M059J (cell line): ENCODE data around the gene MX2. TPM values are rescaled to one million over a fixed set of nuclear protein-coding genes. Genes with fewer than 3 reads are reported as not detected.
"Not testable (repeated sequence)": the region's sequence is repeated elsewhere in the genome, so short reads cannot be mapped to it uniquely, and the experiment has no call there.

Source experiments
- DNase-seq: peaks from one replicate; pipeline ENCODE4 v3.0.0-alpha.2; 2012; ENCODE audit warnings: low read depth
- total RNA-seq: library from RNA; depleted of rRNA; stranded (reverse); fragments of >200 nt; shearing (Covaris generic); gene quantifications from 2 replicates; pipeline ENCODE4 v1.2.3, GENCODE V29; 2014; rRNA removed

The MX2 gene
- total RNA-seq = 346 and 370 TPM in 2 replicates

GRCh38 chr21:41361786-41362604 is at the start of gene MX2:
Gene MX2 (plus strand): TSS chr21:41362027. CDS start chr21:41376907, 14,880 bp downstream.
- peak; percentile 96 for DNase-seq

GRCh38 chr21:41313285-41314164 is 48.3 kb upstream of the MX2 start:
- not testable (repeated sequence) for DNase-seq

DNA sequence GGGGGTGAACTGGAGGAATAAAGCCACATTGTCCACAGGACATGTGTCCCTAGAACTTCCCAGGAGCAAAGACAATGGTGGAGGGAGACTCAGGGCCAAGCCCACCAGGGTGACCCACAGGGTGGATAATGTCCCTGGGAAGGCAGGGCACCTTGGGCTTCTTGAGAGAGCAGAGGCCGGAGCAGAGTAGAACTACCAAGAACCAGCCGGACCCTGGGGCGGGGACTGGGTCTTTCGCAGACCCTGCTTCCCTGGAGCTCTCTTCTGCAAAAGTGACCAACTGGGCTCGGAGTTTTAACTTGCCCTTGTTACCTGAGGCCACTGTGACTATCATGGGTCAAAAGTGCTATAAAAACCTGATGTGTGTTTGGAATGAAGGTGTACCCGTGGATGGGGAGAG is 46.1 kb upstream of the MX2 start:
- DNase-seq = no peak

DNA sequence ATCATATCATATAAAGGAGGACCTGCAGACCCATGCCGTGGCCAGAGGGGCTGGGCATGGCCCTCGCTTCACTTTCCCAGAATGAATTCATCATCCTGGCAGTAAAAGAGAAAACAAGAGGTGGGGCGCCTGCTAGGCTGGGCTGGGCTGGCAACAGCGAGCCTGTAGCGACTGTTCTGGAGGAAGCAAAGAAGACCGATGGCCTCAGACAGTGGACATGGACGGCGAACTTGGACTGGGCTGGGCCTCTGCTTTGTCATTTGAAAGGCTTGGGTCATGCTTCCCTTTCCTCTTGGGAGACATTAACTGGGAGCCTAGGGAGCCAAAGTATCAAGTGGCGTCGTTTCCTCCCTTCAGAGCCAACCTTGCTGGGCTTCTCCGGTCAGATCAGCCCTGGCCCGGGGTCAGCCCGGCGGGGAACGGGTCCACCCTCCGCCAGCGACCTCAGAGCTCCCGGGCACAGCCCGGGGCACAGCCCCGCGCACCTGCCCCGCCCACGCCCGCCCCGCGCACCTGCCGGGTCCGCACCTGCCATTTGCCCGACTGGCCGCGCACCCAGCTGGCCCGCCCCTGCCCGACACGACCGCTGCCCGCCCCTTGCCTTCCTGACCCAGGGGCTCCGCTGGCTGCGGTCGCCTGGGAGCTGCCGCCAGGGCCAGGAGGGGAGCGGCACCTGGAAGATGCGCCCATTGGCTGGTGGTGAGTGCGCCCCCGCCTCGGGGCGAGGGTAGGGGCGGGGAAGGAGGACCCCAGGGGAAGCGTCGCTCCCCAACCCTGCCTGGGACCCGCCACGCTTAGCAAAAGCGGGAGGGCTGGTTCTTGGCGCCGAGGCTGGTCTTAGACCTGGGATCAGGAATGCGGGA is 45.4 kb upstream of the MX2 start, which contains the start of gene FAM3B:
FAM3B (plus strand) TSS at position 602 of the 863 bp plus-strand sequence; CDS start at position 681, 79 bp downstream.
- peak; percentile 8 for DNase-seq

- DNase-seq = no peak
Measured at GRCh38 chr21:41317063-41317392, 44.8 kb upstream of the MX2 start.

DNA sequence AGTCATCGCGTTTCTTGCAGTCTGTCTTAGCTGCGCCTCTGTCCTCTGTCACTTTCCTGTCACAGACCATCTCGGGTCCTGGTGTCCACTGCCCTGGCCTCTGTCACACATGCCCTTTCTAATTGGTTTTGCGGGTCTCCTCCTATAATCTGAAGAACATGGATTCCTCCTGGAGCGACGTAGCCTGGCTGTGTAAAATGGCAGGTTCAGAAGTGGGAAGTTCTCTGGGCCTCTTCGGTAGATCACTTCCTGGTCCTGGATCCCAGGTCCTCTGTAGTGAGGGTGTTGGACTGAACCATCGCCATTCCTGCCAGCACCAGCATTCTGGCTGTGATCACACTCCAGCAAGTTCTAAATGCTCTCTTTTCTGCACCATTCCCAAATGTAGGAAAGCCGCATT is 44.4 kb upstream of the MX2 start:
- DNase-seq = no peak

- DNase-seq = no peak
Measured at GRCh38 chr21:41318218-41318617, 43.6 kb upstream of the MX2 start.

DNA sequence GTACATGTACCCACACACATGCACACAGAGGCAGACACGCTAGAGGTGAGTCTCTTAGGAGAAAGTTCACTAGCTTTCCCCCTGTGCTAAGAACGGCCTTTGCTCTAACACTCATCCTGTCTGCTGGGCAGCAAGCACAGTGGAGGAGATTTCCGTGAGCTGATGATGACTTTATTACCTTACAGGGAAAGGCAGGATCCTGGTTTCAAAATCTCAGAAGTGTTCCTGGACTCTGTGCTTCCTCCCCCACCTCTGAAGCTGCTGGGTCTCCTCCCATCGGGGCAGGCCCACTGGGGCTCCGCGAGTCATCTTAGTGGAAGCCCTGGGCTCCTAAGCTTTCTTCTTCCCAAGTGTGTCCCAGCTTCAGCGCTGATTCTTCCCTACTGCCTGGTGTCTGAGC is 42.6 kb upstream of the MX2 start:
- DNase-seq = peak; percentile 24

GRCh38 chr21:41321211-41321907 is 40.5 kb upstream of the MX2 start:
- DNase-seq = no peak

DNA sequence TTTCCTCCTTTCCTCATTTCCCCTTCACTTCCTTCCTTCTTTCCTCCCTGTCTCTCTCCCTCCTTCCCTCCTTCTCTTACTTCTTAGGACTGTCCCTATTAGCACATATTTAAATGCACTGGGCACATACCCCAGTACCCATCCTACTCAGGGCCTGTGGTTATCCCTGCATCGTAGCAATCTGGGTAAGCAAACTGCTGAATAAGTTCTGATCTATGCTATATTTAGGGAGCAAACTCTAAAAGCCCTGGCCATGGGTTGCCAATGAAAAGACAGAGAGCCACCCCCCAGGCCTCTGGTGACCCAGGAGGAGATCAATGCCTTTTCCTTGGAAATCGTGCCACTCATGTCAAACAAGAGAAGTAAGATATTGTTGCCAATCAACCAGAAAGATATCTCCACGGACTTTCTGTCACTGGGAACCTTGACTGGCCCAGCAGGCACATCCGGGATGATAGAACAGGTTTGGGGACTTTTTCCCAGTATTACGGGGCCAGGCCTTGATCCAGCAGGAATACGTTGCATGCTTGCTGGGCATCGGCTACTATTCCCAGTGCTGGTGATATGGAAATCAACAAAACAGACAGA is 39.8 kb upstream of the MX2 start:
- no peak for DNase-seq

- DNase-seq = no peak
Measured at GRCh38 chr21:41322496-41323382, 39.1 kb upstream of the MX2 start.

DNA sequence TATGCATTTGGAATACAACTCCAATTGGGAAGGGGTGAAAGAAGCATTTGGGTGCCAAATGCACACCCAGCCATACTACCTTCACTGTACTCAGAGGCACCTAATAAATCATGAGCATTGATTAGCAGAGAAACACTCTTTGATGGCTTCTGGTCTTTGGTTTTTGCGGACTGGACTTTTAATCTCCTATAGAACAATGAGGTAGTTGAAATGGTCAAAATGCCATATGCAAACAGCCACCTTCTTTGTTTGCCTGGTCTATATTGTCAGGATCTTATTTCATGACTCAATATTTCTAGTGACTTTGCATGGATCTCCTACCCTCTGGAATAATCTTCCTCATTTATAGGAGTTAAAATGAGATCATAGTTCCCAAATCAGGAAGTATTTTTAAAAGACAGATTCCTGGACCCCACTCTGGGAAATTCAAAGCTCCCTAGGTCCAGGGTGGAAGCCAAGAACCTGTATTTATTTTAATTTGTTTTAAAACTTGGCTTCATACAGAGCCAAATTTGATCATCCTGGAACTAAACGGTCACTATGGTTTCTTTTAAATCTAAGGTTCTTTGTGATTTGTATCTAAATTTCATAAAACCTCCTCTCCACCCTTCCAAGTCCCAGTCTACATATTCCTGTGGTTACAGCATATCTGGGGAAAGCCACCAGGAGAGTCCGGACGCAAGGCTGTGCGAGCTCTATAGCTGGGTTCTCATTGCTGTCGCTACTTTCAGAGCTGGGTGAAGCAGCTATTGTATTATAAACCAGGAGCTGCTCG is 36.5 kb upstream of the MX2 start:
- DNase-seq = no peak

DNA sequence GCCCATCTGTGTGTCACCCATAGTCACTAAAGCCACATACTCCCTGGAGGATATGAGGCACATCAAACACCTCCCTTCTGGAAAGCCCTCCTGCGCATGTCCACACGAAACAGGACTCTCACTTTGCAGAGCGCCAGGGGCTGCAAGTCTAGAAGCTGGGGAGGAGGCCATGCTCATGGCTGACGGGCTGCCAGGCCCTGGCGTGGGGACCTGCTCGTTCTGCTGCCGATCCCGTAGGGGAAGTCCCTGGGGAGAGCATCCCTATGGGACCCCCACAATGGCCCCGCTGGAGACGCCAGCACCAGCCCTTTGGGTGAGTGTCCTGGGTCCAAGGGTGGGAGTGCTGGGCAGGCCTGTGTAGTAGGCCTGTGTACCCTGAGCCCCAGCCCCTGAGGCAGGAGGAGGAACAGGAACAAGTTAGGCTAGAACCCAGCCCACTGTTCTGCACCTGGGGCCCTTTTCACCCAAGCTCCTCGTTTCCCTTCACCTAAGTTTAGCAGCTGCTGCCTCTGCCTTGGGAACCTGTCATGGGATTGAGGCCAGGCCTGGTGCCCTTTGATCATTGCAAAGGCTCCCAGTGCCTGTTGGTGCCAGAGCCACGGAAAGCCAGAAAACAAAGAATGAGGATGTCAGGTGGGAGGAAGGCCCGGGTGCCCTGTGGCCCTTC is 35.3 kb upstream of the MX2 start:
- DNase-seq = no peak

DNA sequence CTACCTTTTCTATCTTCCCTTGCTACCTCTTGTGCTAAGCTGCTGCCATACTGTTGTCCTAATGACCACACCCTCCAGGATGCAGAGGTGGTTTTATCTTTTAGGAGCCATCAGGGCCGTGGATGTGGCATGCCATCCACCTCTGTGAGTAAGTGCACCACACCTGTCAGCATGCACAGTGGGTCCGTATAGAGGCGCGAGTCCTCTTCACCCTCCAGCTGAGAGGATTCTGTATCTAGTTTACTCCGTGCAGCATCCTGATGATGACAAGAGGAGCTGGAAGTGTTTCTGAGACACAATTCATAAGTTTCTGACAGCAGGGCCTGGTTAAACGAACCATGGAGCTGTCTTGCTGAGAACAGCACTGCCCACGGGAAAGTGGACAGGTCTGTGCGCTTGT is 34.1 kb upstream of the MX2 start:
- DNase-seq = no peak

DNA sequence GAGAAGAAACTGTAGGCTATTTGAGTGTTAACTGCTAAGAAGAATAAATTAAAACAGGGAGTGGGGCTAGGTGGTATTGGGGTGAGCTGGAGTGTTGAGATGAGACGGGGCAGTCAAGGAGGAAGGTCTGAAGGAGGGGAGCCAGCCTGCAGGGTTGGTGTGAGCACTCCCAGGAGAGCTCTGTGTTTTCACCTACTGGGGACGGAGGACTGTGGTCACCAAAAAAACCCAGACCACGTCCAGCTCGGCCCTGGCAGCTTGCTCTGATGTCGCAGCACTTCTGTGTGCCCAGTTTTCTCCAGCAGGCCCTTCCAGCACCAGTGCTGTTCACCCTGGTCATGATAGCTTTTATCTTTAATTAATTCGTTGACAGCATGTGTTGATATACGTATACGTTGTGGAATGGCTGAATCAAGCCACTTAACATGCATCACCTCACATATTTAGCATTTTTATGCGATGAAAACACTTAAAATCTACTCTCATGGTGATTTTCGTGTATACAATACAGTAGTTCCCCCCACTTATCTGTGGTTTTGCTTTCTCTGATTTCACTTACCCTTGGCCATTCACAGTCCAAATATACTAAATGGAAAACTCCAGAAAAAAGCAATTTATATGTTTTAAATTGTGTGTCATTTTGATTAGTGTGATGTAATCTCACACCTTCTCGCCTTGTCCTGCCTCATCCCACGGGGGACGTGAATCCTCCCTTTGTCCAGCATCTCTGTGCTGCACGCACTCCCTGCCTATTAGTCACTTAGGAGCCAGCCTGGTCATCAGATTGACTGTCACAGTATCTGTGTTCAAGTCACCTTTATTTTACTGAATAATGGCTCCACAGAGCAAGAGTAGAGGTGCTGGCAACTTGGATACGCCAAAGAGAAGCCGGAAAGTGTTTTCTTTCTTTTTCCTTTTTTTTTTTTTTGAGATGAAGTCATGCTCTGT is 32.9 kb upstream of the MX2 start:
- DNase-seq = peak; percentile 79

GRCh38 chr21:41333752-41334151 is 28.1 kb upstream of the MX2 start:
- DNase-seq = no peak

DNA sequence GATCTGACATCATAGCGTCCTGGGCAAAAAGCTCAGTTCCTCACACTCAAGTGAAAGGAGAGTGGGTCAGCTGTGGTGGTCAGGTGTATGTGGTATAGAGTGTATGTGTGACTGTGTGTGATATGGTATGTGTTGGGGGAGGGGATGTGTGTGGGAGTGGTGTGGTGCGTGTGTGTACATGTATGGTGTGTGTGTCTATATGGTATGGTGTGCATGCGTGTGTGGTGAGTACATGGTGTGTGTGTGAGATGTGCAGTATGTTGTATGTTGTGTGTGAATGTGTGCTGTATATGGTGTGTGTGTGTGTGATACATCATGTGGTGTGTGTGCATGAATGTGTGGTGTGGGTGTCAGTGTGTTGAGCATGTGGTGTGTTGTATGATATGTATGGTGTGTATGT is 24.3 kb upstream of the MX2 start:
- no peak for DNase-seq
